Measurements from ENCODE around the gene AIFM1.

Gene AIFM1

GRCh38 chrX:130124577-130124976 lies 41.1 kb downstream of the AIFM1 start:
- TF ChIP-seq, protein P1, sequence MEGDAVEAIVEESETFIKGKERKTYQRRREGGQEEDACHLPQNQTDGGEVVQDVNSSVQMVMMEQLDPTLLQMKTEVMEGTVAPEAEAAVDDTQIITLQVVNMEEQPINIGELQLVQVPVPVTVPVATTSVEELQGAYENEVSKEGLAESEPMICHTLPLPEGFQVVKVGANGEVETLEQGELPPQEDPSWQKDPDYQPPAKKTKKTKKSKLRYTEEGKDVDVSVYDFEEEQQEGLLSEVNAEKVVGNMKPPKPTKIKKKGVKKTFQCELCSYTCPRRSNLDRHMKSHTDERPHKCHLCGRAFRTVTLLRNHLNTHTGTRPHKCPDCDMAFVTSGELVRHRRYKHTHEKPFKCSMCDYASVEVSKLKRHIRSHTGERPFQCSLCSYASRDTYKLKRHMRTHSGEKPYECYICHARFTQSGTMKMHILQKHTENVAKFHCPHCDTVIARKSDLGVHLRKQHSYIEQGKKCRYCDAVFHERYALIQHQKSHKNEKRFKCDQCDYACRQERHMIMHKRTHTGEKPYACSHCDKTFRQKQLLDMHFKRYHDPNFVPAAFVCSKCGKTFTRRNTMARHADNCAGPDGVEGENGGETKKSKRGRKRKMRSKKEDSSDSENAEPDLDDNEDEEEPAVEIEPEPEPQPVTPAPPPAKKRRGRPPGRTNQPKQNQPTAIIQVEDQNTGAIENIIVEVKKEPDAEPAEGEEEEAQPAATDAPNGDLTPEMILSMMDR (IDR thresholded peaks at IDR 0.05; ENCODE audit: insufficient read depth, low read length, poor library complexity, severe bottlenecking): no peak
- DNase-seq (ENCODE audit: extremely low read depth, insufficient read length): no peak
- peaks cover 5% of the 10 kb centered on the region; the same call in 1 of the 2 replicates for H3K36me3 ChIP-seq (ENCODE audit: control insufficient read depth, insufficient read depth, low read length)
- no peaks in the 10 kb centered on the region for H3K27me3 ChIP-seq (replicated peaks; ENCODE audit: control insufficient read depth, insufficient read depth, low read length)
- H3K4me3 ChIP-seq (replicated peaks; ENCODE audit: low read depth, low read length): no peak overlapping the region

- Histone ChIP-seq H3K4me3 (replicated peaks; ENCODE audit: low read depth, low read length) (no peak overlapping the region), H3K27me3 (replicated peaks; ENCODE audit: control insufficient read depth, insufficient read depth, low read length) (no peaks in the 10 kb centered on the region), H3K36me3 (ENCODE audit: control insufficient read depth, insufficient read depth, low read length) (no peaks in the 10 kb centered on the region)
- no peak for DNase-seq (ENCODE audit: extremely low read depth, insufficient read length)
- TF ChIP-seq, protein P1 (IDR thresholded peaks at IDR 0.05; ENCODE audit: insufficient read depth, low read length, poor library complexity, severe bottlenecking): no peak
These were observed 44.2 kb downstream of the AIFM1 start for GRCh38 chrX:130121505-130121800.

DNA sequence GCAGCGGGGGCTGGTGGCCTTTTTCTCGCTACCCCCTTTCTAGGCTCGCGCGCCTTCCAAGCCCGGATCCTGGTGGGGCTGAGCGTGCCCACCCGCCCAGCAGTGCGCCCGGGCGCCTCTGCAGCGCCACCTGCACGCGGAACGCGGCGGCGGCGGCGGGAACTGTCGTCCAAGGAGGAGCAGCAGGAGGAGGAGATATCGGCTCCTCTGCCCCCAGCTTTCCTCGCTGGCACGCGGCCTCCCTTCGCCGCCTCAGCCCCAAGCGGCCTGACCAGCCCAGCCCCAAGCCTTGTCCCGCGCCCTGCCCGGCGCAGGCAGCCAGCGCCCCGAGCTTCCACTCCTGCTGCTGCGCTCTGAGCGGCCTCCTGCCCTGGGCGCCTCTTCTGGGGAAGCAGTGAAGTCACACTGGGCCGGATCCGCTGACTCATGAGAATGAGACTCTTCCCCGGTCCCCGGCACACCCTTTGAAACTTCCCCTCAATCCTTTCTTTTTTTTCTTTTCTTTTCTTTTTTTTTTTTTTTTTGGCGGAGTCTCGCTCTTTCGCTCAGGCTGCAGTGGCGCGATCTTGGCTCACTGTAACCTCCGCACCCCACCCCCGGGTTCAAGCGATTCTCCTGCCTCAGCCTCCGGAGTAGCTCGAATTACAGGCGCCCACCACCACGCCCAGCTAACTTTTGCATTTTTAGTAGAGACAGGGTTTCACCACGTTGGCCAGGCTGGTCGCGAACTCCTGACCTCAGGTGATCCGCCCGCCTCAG lies 44.7 kb downstream of the AIFM1 start:
- TF ChIP-seq, protein P1 (IDR thresholded peaks at IDR 0.05; ENCODE audit: insufficient read depth, low read length, poor library complexity, severe bottlenecking): peak; percentile 49
- Histone ChIP-seq H3K36me3 (ENCODE audit: control insufficient read depth, insufficient read depth, low read length) (no peaks in the 10 kb centered on the region), H3K4me3 (replicated peaks; ENCODE audit: low read depth, low read length) (peak overlapping the region; percentile 53), H3K27me3 (replicated peaks; ENCODE audit: control insufficient read depth, insufficient read depth, low read length) (no peaks in the 10 kb centered on the region)
- peak; percentile 78 for DNase-seq (ENCODE audit: extremely low read depth, insufficient read length)

DNA sequence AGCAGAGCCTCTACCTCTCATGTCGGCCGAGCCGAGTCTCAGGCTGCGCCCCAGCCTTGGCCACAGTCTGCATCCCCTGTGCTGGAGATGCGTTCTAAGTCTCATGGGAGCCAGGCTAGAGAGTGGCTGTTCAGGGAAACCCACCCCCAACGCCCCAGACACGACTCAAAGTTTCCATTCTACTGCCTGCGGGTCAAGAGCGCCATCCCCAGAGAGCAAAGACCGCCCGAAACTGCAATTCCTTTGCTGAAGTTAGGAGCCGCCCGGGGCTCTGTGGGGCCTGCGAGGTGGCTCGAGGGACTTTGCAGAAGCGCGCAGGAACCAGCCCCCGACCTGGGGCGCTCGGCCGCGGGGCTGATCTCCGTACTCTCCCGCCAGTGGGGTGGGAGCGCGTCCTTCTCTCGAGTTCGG lies 45.3 kb downstream of the AIFM1 start:
- Histone ChIP-seq H3K4me3 (replicated peaks; ENCODE audit: low read depth, low read length) (peak overlapping the region; percentile 53), H3K36me3 (ENCODE audit: control insufficient read depth, insufficient read depth, low read length) (no peaks in the 10 kb centered on the region), H3K27me3 (replicated peaks; ENCODE audit: control insufficient read depth, insufficient read depth, low read length) (no peaks in the 10 kb centered on the region)
- TF ChIP-seq, protein P1 (IDR thresholded peaks at IDR 0.05; ENCODE audit: insufficient read depth, low read length, poor library complexity, severe bottlenecking): no peak
- DNase-seq (ENCODE audit: extremely low read depth, insufficient read length): peak; percentile 41

DNA sequence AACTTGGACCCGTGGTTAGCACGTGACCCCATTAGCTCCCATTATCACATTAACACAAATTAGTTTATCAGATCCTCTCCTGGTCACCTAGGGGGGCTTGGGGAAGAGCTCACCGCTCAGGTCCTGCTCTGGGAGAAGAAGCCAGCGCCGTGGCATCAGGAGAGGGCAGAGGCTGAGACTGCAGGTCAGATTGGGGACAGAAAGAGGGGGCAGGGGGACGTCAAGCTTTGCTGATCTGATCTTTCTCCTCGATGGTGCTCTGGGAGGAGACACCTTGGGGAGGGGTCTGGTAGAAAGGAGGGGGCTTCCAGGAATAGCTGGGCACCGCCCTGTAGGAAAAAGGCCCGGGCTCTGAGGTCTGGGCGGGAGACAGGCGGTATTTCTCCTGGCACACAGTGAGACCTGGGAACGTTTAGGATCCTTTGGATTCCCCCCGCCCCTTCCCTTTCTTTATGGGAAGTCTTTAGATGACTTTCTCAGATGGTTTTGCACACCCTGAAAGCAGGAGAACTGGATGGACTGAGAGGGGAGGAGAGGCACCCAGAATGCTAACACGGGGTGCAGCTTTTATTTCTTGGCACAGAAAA lies 46.2 kb downstream of the AIFM1 start:
- H3K36me3 ChIP-seq (ENCODE audit: control insufficient read depth, insufficient read depth, low read length): no peaks in the 10 kb centered on the region
- H3K27me3 ChIP-seq (replicated peaks; ENCODE audit: control insufficient read depth, insufficient read depth, low read length): no peaks in the 10 kb centered on the region
- DNase-seq (ENCODE audit: extremely low read depth, insufficient read length): no peak
- H3K4me3 ChIP-seq (replicated peaks; ENCODE audit: low read depth, low read length): no peak overlapping the region
- TF ChIP-seq, protein P1 (IDR thresholded peaks at IDR 0.05; ENCODE audit: insufficient read depth, low read length, poor library complexity, severe bottlenecking): no peak
